Caki2 (cell line): Measurements from ENCODE around the gene ADTRP. TPM values are rescaled to one million over a fixed set of nuclear protein-coding genes. Genes with fewer than 3 reads are reported as not detected.
A peak's percentile ranks its signal among the peaks of the same experiment; 100 is the strongest.

ENCODE experiments used
- DNase-seq: peaks from one replicate; pipeline ENCODE4 v3.0.0-alpha.2; 2015; ENCODE audit warnings: low read depth
- in situ Hi-C: cut with HindIII; loops from 2 replicates; pipeline ENCODE4 v1.10.0; 2016; ENCODE audit warnings: low sequenced_read_pairs, low pct_unique_long_range_greater_than_20kb, mixed read lengths
- total RNA-seq: library from RNA; depleted of rRNA; stranded (reverse); fragments of >200 nt; shearing (Covaris generic); gene quantifications from 2 replicates; pipeline ENCODE4 v1.2.3, GENCODE V29; 2014; ENCODE audit warnings: low replicate concordance

Gene ADTRP
- total RNA-seq, 1 experiment from 2014 or later: not detected

DNA sequence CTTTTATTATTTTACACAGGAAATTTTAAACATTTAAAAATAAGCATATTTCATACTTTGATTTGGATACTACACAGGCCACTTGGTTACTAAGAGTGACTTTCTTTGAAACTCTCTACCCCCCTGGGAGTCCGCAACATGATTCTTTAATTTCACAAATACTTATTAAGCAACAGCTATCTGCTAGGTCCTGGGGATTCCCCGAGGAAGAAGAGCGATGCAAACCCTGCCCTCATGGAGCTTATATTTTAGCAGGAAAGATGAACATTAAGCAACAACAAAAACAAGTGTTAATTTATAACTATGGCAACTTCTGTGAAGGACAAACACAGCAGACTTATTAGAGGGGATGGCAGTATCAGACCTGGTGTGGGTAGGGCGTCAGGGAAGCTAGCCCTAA lies 3.9 kb upstream of the ADTRP start:
- in situ Hi-C loops: no loop called here
- DNase-seq: no peak

DNA sequence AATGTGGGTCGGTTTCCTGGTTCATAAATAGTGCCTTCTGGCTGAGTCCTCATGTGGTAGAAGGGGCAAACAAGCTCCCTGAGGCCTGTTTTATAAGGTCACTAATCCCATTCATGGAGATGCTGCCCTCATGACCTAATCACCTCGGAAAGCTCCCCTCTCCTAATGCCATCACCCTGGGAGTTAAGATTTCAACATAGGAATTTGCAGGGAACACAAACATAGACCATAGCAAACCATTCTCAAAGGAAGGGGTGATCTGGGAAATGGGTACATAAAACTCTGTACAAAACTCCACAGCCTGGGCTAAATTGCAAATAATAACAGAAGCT lies 1.5 kb upstream of the ADTRP start:
- in situ Hi-C loops: no loop called here
- DNase-seq: no peak

DNA sequence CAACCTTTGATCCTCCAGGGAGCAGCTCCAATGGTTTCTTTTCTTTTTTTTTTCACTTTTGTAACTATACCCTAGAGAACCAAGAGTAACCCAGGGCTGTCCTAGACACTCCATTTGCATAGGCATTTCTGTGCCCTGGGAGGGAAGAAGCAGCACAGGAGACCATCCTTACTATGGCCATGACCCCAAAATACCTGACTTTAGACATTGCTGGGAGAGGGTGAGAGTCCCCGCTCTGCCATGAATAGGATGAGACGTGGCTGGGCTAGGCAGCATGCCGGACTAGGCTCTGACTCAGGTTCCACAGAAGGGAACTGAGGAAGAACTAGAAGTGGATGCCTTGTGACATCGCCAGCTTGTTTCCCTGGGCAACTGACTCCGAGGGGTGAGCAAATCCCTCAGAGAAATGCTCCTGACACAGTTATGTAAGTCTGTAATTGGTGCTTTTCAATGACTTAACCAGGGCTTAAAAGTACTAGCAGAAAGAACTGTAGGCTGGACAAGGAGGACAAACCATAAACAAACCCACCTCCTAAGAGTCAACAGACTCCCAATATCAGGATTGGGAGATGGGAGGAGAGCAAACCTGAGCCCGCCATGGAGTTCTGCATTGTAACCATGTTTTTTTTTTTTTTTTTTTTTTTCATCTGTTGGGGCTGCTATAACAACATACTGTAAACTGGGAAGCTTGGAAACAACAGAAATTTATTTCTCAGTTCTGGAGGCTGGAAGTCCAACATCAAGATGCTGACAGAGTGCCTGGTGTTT lies 910 bp upstream of the ADTRP start:
- in situ Hi-C loops: no loop called here
- no peak for DNase-seq

DNA sequence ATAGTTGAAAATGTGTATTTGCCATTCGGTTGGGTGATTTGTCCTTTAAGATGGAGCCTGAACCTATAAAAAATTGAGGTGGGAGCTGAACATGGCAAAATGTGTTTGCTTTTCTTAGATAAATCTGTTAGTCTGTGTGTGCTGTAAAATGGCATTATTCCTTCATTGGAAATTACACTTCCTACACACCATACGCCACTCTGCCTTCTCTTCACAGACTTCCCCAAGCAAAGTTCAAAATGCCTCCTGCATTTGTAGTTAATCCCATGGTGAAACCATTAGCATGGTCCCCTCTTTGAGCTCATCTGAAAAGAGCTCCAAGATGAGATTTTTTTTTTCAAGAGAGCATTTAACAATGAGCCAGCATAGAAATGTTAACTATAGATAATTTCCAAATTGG lies 567 bp downstream of the ADTRP start:
- no peak for DNase-seq
- in situ Hi-C loops: no loop called here

DNA sequence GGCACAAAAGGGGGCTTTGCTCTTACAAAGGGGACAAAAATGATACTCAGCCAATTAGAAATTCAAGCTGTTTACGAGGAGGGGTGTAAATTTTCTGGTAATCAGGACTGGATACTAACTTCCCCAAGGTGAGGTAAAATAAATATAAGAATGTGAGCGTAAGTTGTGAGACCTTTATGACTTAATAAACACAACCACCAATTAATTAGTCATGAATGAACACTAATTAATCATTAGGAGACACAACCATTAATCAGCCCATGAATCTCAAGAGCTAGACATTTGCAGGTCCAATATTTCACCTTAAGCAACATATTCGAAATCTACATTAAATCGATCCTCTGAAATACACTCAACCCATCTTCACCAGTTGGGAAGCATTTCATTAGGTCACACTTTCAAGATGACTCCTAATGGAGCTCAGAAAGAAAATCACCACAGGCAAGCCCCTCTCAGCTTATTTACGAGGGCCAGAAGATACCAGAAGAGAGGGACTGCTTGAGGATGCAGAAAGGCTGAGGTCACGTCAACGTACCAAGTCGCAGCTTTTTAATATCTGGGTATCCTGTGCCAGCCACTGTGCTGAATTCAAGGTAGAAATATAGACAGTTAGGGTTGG lies 2.7 kb downstream of the ADTRP start:
- in situ Hi-C loops: no loop called here
- DNase-seq: no peak

DNA sequence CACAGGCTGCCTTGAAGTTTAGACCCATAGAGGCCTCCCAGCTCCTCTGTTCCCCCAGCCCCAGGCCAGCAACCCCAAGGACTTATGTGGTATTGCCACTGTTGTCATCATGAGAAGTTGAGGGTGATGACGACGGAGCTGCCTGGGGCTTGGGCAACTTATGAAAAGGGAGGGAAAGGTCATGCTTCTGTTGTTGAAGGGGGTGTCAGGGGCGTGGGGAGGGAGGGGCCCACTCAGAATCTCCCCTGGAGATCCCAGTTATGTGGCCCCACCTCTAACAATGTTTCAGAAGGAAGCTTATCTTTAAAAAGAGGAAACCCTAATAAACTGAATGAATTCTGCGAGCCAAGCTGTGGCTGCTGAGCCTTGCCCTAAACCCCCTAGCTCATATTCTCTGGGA lies 4.2 kb downstream of the ADTRP start:
- in situ Hi-C loops: no loop called here
- DNase-seq: no peak

DNA sequence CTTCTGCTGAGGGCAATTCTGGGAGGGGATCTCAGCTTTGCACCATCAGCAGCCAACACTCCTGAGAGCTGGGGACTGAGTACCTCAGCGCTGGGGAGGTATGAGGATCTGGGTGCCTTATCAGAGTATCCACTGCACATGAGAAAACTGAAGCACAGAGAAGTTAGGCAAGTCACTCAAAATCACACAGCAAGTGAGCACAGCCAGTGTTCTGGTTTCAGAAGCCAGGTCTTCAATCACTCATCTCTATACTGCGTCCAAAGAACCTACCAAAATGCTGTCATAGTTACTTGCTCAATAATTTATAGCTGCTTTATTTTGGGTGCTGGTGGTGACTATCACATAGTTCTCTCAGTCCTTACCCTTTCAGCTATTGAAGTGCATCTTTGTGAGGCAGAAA lies 5.0 kb downstream of the ADTRP start:
- DNase-seq: no peak
- in situ Hi-C loops: no loop called here

DNA sequence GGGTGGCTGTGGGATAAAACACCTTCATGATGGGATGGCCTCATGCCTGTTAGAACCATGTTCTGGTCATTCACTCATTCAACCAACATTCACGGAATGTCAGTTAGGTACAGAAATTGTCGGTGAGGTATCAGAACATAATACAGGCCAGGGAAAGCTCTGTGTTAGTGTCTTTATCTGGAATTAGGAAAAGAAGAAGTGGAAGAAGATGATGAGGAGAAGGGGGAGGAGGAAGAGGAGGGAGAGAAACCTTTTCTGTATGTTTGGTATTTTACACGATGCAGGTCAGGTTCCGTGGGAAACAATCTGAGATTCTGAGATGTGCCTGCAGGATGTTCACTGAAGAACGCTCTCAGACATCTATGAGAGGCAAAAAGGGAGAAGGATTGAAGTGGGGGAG lies 5.6 kb downstream of the ADTRP start:
- in situ Hi-C loops: no loop called here
- no peak for DNase-seq

DNA sequence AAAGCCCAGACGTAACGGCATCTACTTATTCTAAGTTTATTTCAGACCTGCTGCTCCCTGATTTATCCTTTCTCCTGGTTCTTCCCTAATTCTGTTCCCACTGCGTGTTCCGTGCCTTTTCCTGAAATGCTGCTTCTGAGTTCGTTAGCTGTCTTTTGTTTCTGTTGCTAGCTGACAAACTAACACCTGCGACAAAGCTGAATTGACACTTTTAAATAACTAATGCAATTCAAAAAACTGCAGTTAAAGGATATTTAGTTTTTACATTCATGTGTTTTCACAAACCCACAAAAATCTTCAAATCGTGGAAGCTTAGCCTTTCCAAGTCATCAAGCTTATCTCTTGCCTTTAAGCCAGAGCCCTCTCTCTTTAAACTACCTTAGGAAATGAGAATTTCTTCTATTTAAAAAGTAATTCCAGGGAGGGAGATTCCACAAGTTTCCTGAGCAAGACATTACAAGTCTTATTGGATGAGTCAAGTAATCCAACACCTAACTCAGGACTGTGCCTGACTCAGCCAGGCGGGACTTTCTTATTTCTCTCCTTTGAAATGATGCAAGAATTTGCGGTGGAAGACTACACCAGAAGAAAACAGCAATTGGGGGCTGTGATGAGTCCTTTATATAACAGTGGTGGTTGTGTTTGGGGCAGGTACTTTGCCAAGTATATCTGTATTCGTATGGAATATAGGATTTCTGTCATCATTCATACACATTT lies 6.3 kb downstream of the ADTRP start:
- DNase-seq: peak; percentile 90
- in situ Hi-C loops: no loop called here

DNA sequence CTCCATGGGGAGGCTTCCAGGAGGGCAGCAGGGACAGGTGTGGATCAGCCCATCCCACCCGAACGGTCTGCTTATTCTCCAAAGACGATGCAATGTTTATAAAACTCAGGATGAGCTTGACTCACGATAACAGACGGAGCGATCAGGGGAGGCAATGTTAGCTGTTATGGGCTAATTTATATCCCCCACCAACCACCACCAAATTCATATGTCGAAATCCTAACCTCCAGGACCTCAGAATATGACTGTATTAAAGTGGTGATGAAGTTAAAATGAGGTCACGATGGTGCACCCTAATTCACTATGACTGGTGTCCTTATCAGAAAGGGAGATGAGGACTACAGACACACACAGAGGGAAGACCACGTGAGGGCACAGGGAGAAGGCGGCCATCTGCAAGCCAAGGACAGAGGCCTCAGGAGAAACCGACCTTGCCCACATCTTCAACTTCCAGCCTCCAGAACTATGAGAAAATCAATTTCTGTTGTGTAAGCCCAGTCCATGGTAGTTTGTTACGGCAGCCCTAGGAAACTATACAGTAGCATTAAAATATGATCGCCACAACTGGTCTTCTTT lies 7.0 kb downstream of the ADTRP start:
- no peak for DNase-seq
- in situ Hi-C loops: no loop called here

DNA sequence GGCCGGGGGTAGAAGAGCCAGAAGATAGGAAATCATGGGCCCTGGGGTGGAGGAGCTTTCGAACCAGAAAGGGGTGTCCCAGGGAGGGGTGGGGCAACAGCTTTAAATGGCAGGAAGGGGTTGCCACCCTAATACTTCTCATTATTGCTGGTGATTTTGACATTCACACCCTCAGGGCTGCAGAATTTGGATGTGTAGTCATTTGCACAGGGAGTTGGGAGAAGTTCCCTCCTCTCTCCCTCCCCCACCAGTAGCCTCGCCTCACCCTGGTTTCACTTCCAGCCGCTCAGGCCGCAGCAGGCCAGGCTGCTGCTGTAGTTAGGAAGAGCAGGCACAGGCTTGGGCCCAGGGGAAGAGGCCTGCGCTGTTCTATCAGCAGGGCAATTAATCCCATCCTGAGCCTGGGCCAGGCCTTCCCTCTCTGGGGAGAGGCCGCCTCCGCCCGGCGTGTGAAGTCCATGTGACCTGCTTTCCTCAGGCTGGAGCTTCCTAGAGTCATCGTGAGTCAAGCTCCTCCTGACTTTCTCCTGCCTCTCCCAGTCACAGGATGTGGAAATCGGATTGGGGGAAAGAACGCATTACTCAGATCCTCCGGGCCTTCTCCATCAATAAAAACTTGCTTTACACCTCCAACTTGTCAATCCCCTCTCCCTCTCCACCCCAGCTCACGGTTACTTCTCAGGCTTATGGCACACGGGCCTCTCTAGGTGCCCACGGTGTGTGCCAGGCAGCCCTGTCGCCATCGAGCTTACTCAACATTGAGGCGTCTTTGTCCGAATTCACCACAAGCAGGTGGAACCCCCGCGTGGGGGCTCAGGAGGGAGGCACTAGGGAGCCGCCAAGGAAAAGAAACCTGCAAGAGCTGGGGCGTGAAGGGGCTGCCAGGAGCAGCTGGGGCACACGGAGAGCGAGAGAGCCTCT lies 7.8 kb downstream of the ADTRP start:
- peak; percentile 99 for DNase-seq
- in situ Hi-C loops: no loop called here

DNA sequence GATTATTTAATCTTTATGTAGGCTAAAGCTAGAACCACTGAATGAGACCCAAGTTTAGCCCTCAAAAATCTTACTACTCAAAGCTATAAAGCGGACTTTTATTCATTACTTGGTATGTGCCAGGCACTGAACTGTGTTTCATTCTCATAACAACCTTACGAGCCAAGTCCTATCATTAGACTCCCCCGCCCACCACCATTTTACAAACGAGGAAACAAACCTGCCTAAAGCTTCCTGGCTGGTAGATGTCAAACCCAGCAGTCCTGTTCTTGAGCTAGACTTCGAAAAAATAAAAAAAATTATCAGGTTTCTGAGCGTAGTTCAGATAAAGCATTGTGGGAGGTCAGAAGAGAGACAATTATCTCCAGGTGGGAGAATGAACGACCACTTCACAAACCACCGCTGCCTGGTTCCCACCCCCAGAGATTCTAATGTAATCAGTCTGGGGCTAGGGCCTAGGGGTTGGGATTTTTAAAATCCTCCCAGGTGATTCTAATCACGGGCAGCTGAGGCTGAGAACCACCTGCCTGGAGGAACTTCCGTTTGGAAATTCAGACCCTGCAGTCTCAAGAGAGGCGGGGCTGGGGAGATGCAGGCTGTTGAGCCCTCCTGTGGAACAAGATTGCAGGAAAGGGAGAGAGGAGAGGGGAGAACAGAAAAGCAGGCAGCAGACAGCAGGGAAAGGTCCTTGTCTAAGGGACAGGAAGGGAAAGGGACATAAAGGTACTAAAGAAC lies 8.6 kb downstream of the ADTRP start:
- DNase-seq: no peak
- in situ Hi-C loops: no loop called here

DNA sequence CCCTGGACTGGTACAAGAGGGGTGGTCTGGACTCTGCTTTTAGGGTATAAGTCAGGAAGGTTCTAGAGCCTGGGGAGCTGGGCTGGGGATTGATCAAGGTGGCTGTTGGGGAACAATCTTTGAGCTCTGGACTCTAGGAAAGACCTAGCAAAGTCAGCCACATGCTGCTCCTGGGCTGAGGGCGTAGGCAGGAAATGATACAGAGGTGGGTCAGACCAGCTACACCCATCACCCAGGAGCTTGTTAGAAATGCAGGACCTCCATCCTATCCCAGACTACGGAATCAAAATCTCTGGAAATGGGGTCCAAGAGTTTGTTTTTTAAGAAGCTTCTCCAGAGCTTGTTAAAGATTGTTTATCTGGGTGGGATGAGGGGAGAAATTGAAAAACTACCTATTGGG lies 9.4 kb downstream of the ADTRP start:
- no peak for DNase-seq
- in situ Hi-C loops: no loop called here

DNA sequence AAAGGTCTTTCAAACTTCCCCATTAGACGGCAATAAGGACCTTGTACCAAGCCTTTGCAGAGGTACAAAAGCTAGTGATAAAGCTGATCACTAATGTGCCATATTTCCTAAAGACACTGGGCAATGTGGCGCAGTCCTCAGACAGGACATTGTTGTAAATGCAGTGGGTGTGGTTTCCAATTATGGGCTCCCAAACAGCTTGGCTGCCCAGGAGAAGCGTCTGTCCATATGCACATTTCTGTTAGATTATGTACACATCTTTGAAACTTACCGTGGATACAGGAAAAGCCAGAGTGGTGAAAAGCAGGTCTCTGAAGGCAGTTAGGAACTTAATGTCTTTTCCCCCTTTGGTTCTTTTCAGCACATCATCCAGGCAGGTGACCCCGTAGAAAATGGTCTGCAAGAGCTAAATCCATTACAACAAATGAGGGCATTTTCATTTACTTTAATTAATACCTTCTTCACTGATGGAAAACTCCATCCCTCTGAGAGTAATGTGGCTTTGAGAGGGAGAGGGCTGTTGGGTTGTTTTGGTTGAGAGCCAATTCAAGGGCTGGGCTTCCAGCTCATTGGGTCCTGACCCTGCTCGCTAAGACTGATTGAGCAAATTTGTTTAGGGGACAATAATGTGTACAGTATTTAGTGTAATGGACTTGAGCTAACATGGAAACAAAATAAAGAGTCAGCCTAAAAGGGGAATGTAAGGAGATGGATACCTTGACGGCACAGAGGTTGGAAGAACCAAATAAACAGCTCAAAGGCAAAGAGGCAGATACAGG lies 10.4 kb downstream of the ADTRP start:
- in situ Hi-C loops: no loop called here

DNA sequence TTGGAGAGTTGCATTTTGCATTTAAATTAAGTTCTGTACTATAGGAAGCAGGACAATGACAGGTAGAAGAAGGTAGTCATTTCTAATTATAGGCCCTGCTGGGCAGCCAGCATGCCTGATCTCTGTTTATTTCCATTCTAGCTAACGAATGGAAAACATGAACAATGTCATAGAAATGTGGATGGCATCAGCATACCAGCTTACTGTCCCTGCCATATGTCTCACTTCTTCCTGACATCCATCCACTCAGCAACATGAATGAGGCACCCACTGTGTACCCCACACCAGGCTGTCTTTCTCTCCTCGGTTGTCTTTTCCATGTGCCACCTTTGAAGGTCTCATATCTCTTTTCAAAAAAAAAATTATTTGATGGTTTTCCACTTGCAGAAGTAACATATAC lies 11.1 kb downstream of the ADTRP start:
- DNase-seq: no peak
- in situ Hi-C loops: no loop called here

More for the DNA sequence above, 10.4 kb downstream of the ADTRP start:
- no peak for DNase-seq

DNA sequence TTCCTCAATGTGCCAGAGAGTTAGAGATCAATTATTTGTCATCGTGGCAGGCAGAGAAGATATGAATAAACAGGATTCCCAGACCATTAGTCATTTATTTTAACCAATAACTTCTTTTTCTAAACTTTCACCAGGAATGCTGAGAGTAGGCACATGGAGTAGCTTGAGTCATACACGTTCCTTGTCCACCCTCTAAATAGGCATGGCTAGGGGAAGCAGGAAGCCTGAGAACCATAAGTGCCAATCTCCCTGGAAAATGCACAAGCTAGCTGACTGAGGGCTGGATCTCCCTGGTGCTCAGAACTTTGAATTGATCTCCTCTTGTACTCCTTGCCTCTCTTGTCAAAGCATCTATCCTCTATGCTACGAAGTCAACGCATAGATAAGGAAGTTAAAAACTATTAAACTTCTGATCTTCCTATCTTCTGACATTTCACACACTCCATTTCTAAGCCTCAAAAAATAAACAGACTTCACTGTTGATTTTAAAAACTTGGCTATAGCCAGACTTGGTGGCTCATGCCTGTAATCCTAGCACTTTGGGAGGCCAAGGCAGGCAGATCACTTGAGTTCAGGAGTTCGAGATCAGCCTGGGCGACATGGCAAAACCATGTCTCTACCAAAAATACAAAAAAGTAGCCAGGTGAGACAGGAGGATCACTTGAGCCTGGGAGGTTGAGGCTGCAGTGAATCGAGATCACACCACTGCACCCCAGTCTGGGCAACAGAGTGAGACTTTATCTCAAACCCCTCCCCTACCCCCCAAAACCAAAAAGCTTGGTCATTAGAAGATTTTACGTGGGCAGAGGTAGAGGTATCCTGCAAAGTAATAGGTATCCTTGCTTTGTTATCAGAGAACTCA lies 11.8 kb downstream of the ADTRP start:
- in situ Hi-C loops: no loop called here
- DNase-seq: peak; percentile 93
